Ovary (tissue), 3 donors: ENCODE results near the gene TMEM269.

ENCODE experiments used
- CTCF ChIP-seq, 3 donors: fragments of 450-650 bp in 2 of 3; fragments of 200-600 bp in 1 of 3; IDR thresholded peaks; one replicate each; pipeline versions ENCODE4 v1.5.1 to v1.8.0; 2016 to 2022; ENCODE audit warnings: antibody characterized with exemption in 3 of 3, mild to moderate bottlenecking in 1 of 3
- POLR2A ChIP-seq: fragments of 450-650 bp; IDR thresholded peaks from one replicate; pipeline ENCODE4 v1.6.1; 2017; ENCODE audit warnings: antibody characterized with exemption, mild to moderate bottlenecking, moderate library complexity
- donor health status: DM: no; HTN: no; CAD: no.

GRCh38 chr1:42742141-42742540 is 42.6 kb upstream of the TMEM269 start:
- TF ChIP-seq POLR2A: no peak
- no peak for TF ChIP-seq CTCF (IDR thresholded peaks at IDR 0.05)
